GM21825 (cell line): ENCODE results near the gene CTLA4.
"Not testable (repeated sequence)": the region's sequence is repeated elsewhere in the genome, so short reads cannot be mapped to it uniquely, and the experiment has no call there.

Source experiments
- ATAC-seq: cut with Tn5 transposase; IDR thresholded peaks from one replicate; pipeline ENCODE4 v1.9.1; 2021; ENCODE audit warnings: mild to moderate bottlenecking, moderate library complexity; ENCODE audit not compliant: unreplicated experiment

Gene CTLA4

GRCh38 chr2:203855274-203855673 lies 12.3 kb upstream of the CTLA4 start:
- no peak for ATAC-seq

DNA sequence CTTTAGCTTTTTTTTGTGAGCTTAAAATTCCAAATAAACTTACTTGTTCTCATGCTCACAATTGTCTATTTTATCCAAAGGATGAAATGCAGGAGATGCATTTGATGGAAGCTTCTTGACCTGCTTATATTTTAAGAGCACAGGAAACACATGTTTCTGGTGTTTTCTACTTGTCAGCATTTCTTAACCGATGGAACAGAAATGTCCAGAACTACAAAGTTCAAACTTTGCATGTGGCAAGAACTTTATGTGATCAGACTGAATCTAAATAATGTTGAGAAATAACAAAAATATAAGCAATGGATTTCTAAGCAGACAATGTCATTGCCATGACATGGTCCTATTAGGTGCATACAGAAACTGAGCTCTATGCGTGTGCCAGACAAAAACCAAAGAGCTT lies 9.9 kb upstream of the CTLA4 start:
- ATAC-seq = no peak

- ATAC-seq = no peak
These were observed 9.4 kb upstream of the CTLA4 start for GRCh38 chr2:203858176-203858575.

DNA sequence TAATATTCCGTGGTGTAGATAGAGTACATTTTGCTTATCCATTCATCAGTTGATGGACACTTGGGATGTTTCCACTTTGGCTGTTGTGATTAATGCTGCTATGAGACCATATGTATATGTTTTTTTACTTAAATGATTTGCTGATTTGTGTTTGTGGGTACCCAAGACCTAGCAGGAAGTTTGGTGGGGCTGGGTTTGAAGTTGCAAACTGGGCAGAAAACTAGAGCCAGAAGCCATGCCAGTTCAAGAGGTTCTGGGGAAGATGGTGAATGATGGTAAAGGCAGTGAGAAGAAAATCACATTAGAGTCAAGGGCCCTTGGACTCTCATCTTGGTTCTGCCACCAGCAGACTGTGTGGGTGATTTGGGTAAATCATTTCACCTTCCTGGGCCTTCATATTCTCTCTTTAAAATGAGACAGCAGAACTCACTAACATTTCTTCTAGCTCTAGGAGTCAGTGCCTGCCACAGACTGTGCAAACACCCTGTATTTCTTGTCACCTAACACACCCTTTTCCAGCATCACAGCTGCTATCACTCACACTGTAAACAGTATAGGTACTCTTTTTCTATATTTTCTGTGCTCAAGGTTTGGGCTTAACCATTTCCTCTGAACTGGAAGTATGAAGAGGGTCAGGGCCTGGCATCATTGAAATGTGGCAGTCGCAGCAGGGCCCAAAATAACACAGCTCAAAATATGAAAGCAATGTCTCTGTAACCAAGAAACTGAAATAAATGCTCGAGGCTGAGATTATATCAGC lies 8.4 kb upstream of the CTLA4 start:
- no peak for ATAC-seq

- no peak for ATAC-seq
These were observed 6.4 kb upstream of the CTLA4 start for GRCh38 chr2:203861197-203861596.

GRCh38 chr2:203861607-203862006 lies 6.0 kb upstream of the CTLA4 start:
- no peak for ATAC-seq

- no peak for ATAC-seq
These were observed 1.9 kb downstream of the CTLA4 start for GRCh38 chr2:203869223-203870042.

GRCh38 chr2:203870481-203870880 lies 2.9 kb downstream of the CTLA4 start:
- ATAC-seq = no peak

GRCh38 chr2:203870941-203871340 lies 3.4 kb downstream of the CTLA4 start:
- ATAC-seq = no peak

GRCh38 chr2:203871371-203871983 lies 3.9 kb downstream of the CTLA4 start:
- ATAC-seq = peak; percentile 95

DNA sequence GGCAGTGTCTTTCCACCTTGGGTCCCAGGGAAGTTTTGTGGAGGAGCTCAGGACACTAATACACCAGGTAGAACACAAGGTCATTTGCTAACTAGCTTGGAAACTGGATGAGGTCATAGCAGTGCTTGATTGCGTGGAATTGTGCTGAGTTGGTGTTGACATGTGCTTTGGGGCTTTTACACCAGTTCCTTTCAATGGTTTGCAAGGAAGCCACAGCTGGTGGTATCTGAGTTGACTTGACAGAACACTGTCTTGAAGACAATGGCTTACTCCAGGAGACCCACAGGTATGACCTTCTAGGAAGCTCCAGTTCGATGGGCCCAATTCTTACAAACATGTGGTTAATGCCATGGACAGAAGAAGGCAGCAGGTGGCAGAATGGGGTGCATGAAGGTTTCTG lies 5.9 kb downstream of the CTLA4 start:
- ATAC-seq = no peak

GRCh38 chr2:203873921-203874631 lies 6.5 kb downstream of the CTLA4 start:
- no peak for ATAC-seq

DNA sequence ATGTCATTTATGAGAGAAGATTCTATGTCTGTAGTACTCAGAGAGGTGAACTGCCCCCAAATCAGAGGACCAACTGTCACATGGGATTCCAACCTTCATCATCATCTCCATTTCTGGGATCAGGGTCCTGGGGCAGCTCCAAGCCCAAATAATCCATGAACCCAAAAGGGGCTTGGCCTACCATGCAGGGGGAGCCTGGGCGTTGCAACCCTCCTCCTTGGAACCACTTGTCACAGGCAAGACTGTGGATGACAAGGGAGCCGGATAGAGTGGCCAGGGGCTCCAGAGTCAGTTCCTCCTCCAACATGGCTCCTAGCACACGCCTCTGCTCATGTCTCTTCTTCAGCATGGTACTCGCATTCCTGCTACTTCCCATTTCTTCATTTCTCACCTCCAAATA lies 7.9 kb downstream of the CTLA4 start:
- no peak for ATAC-seq

DNA sequence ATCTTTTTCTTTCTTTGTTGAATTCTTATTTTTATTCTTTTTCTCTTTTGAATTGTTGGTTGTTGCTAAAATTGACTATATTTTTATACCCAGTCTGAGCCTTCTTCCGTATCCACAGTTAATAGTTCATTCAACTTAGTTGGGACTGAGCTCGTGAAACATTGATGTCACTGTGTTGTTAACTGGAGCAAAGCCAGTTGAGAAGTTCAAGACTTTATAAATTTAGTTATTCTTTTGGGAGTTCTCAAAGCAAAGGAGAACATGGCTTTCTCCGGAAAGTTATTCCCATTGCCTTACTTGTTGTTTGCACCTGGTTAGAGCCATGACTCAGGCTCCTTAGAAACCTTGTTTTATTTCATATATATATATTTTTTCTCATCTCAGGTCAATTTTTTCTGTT lies 8.8 kb downstream of the CTLA4 start:
- no peak for ATAC-seq

- no peak for ATAC-seq
These were observed 10.5 kb downstream of the CTLA4 start for GRCh38 chr2:203878063-203878462.

GRCh38 chr2:203880557-203881125 lies 13.1 kb downstream of the CTLA4 start:
- no peak for ATAC-seq

GRCh38 chr2:203881185-203881584 lies 13.6 kb downstream of the CTLA4 start:
- ATAC-seq = not testable (repeated sequence)

DNA sequence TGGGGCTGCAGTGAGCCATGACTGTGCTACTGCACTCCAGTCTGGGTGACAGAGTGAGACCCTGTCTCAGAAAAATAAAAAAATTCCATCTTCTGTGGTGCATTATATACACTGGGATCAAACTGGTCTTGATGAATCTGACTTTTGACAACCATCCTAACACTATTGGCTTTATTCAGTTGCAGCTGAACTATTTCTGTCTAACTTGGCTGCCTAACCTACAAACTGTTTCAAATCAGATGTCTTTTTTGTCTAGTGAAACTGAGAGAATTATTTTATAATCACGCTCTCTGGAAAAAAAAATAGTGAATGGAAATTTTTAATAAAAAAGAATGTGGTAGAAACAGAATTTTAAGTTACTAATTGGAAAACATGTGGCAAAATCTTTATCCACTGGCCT lies 15.0 kb downstream of the CTLA4 start:
- no peak for ATAC-seq

DNA sequence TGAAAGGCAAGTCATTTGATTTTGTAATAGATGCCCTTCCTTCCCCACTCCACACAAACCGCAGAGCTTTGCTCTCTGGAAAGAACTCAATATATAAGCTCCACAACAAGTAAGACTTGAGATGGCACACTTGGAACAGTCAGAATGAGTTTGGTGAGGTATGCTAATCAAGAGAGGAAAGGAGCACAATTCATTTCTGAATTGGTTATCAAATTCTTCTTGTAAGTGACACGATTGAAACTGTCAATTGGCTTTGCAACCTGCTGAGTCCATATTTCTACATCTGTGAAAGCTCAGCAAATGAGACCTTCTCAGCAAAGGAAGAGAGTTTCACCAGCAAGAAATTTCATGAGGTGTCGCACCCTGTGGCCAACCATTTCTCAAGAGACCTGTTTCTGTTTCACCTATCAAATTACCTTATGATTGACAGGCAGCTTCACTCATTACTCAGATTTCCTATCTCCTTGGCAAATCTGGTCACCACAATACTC lies 19.1 kb downstream of the CTLA4 start:
- no peak for ATAC-seq

- no peak for ATAC-seq
These were observed 20.1 kb downstream of the CTLA4 start for GRCh38 chr2:203887677-203888076.

- ATAC-seq = no peak
These were observed 22.0 kb downstream of the CTLA4 start for GRCh38 chr2:203889542-203889941.
